Cardiac fibroblast (primary cell): Measurements from ENCODE around the gene FOXO6.

Experiments
- DNase-seq, 2 donors: peaks; one replicate each; pipeline versions ENCODE4 v3.0.0 to v3.0.0-alpha.2; 2010; ENCODE audit warnings: low read depth in 2 of 2
- H3K4me3 ChIP-seq, 2 donors: replicated peaks in 1 of 2; 1 replicate in 1 of 2; 2 replicates in 1 of 2; pipeline ENCODE4 v1.5.1; 2011; ENCODE audit warnings: low read depth in 2 of 2, low read length in 2 of 2, mild to moderate bottlenecking in 2 of 2, moderate library complexity in 1 of 2
- TF ChIP-seq, protein P1 (sequence below): IDR thresholded peaks from one replicate; pipeline ENCODE4 v1.5.1; 2011; ENCODE audit warnings: low read depth, mild to moderate bottlenecking, low read length, inconsistent platforms

Gene FOXO6

GRCh38 chr1:41400225-41400624 is 39.0 kb downstream of the FOXO6 start:
- DNase-seq, result no peak
- H3K4me3 ChIP-seq, result no peak overlapping the region
- TF ChIP-seq, protein P1, sequence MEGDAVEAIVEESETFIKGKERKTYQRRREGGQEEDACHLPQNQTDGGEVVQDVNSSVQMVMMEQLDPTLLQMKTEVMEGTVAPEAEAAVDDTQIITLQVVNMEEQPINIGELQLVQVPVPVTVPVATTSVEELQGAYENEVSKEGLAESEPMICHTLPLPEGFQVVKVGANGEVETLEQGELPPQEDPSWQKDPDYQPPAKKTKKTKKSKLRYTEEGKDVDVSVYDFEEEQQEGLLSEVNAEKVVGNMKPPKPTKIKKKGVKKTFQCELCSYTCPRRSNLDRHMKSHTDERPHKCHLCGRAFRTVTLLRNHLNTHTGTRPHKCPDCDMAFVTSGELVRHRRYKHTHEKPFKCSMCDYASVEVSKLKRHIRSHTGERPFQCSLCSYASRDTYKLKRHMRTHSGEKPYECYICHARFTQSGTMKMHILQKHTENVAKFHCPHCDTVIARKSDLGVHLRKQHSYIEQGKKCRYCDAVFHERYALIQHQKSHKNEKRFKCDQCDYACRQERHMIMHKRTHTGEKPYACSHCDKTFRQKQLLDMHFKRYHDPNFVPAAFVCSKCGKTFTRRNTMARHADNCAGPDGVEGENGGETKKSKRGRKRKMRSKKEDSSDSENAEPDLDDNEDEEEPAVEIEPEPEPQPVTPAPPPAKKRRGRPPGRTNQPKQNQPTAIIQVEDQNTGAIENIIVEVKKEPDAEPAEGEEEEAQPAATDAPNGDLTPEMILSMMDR, result no peak

GRCh38 chr1:41401899-41402298 is 40.7 kb downstream of the FOXO6 start:
- DNase-seq, result no peak
- TF ChIP-seq, protein P1, result no peak
- no peak overlapping the region for H3K4me3 ChIP-seq

- TF ChIP-seq, protein P1, result no peak
- DNase-seq, result peak; percentile 31 to 58
- no peak overlapping the region for H3K4me3 ChIP-seq
These were observed 43.1 kb downstream of the FOXO6 start for GRCh38 chr1:41404308-41404761.

DNA sequence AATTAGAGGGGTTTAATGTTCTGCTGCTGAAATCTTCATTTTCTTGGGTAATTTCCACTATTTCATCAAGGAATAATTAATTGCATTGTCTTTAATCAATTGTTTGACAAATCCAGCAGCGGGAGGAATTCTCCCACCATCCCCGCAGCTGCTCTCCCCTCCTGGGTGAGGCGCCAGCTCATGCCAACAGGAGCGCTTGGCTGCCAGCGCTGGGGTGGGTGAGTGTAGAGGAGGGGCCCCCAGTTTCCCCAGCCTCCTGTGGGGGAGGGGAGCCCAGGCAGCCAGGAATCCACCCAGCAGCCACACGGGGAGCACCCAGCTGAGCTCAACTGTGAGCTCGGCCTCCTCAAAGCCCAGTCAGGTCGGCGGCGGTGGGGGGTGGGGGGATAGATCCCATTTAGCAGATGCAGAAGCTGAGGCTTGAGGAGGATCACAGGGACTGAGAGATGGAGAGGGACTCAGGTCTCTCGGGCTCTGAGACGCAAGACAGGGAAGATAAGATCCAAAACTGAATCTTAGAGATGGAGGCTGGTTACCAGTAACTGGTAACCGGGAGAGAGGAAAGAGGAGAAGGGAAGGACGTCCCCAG is 46.5 kb downstream of the FOXO6 start:
- TF ChIP-seq, protein P1, result no peak
- no peak for DNase-seq
- H3K4me3 ChIP-seq, result no peak overlapping the region

GRCh38 chr1:41408691-41409090 is 47.5 kb downstream of the FOXO6 start:
- TF ChIP-seq, protein P1, result no peak
- DNase-seq, result no peak
- H3K4me3 ChIP-seq, result no peak overlapping the region

GRCh38 chr1:41409825-41410224 is 48.6 kb downstream of the FOXO6 start:
- TF ChIP-seq, protein P1, result no peak
- no peak for DNase-seq
- no peak overlapping the region for H3K4me3 ChIP-seq

GRCh38 chr1:41410462-41410861 is 49.2 kb downstream of the FOXO6 start:
- no peak for DNase-seq
- TF ChIP-seq, protein P1, result no peak
- H3K4me3 ChIP-seq, result no peak overlapping the region
